Measurements from ENCODE around the gene DMD. TPM values are rescaled to one million over a fixed set of nuclear protein-coding genes. Genes with fewer than 3 reads are reported as not detected.

Gene DMD
- total and polyA plus RNA-seq, 7 donors, result 2.5 to 260 (median 183) TPM

DNA sequence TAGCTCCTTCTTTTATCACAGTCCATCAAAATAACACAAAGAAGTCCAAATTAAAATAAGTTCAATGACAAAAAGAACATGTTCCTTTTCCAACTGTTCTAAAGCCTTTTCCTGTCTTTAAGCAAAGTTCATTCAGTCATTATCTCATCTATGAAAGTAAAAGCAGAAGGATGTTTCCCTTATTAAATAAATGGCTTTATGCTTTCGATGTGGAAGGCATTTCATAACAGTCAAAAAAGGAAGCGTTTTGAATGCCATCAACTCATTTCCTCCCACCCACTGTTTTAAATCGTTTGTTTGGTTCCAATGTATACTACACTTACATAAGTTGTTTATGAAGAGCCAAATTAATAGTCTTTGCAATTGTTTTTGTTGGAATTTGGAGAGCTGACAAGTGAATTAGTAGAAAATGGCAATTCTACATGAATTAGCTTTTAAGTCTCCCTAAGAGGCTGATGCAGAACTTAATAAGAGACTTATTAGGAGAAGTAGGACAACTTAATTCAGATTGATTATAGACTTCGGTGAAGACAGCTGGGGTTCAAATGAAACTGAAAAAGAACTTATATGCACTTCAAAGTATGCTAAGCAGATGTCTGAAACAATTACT lies 1746.9 kb downstream of the DMD start:
- DNase-seq, result no peak
- no peaks in the 10 kb centered on the region for H3K9me3 ChIP-seq
- H3K36me3 ChIP-seq, result no peaks in the 10 kb centered on the region
- H3K27me3 ChIP-seq, result no peaks in the 10 kb centered on the region
- no peak overlapping the region for H3K4me3 ChIP-seq
- WGBS, 2 donors, result 28 to 68% methylated on average over 4 of the region's 4 CpGs
- H3K27ac ChIP-seq, result no peak overlapping the region
- no peaks in the 10 kb centered on the region for H3K4me1 ChIP-seq
- intact Hi-C loops (cut with DNase I), result no loop called here
- TF ChIP-seq, protein P1, sequence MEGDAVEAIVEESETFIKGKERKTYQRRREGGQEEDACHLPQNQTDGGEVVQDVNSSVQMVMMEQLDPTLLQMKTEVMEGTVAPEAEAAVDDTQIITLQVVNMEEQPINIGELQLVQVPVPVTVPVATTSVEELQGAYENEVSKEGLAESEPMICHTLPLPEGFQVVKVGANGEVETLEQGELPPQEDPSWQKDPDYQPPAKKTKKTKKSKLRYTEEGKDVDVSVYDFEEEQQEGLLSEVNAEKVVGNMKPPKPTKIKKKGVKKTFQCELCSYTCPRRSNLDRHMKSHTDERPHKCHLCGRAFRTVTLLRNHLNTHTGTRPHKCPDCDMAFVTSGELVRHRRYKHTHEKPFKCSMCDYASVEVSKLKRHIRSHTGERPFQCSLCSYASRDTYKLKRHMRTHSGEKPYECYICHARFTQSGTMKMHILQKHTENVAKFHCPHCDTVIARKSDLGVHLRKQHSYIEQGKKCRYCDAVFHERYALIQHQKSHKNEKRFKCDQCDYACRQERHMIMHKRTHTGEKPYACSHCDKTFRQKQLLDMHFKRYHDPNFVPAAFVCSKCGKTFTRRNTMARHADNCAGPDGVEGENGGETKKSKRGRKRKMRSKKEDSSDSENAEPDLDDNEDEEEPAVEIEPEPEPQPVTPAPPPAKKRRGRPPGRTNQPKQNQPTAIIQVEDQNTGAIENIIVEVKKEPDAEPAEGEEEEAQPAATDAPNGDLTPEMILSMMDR (IDR thresholded peaks at IDR 0.05), result no peak
- TF ChIP-seq EP300 (IDR thresholded peaks at IDR 0.05) (no peak), POLR2AphosphoS5 (IDR thresholded peaks at IDR 0.05) (no peak), POLR2A (IDR thresholded peaks at IDR 0.05) (no peak)

DNA sequence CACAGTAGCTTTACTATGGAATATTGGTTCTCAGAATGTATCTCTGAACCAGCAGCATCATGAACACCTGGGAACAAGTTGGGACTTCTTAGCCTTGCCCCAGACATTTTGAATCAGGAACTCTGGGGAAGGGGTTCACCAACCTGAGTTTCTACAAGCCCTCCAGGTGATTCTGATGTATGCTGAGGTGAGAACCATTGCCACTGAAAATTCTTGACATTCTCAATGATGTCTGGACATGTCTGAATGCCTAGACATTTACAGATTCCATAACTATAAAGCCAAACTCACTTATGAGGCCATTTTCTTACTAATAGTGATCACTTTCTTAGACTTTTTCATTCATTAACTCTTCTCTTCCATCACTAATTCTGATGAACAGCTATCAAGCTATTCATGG lies 1750.1 kb downstream of the DMD start:
- H3K36me3 ChIP-seq, result no peaks in the 10 kb centered on the region
- H3K9me3 ChIP-seq, result no peaks in the 10 kb centered on the region
- intact Hi-C loops (cut with DNase I), result no loop called here
- H3K27me3 ChIP-seq, result no peaks in the 10 kb centered on the region
- H3K27ac ChIP-seq, result no peak overlapping the region
- DNase-seq, result no peak
- no peak overlapping the region for H3K4me3 ChIP-seq
- no peaks in the 10 kb centered on the region for H3K4me1 ChIP-seq
- TF ChIP-seq POLR2AphosphoS5 (IDR thresholded peaks at IDR 0.05) (no peak), EP300 (IDR thresholded peaks at IDR 0.05) (no peak), POLR2A (IDR thresholded peaks at IDR 0.05) (no peak)
- TF ChIP-seq, protein P1 (IDR thresholded peaks at IDR 0.05), result no peak

DNA sequence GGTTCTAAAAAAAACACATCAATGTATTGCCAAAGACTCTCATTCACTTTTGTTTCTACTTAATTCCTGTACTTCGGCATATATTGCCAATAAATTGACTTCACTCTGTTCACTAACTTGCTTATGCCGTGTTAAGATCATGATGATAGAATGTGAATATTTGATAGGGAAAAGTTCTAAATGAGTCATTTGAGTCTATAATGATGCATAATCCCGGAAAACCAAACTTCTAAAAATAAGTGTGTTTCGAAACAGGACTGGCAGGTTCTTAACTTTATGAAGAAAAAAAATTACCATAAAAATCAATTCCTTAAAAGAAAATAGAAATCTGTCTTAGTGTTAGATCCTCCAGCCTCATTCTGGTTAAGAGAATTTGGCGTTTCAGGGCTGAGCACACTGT lies 1752.0 kb downstream of the DMD start:
- DNase-seq, result no peak
- Histone ChIP-seq H3K9me3 (no peaks in the 10 kb centered on the region), H3K4me3 (no peak overlapping the region), H3K27ac (no peak overlapping the region), H3K4me1 (no peaks in the 10 kb centered on the region), H3K36me3 (no peaks in the 10 kb centered on the region), H3K27me3 (no peaks in the 10 kb centered on the region)
- intact Hi-C loops (cut with DNase I), result no loop called here
- 85 to 89% methylated on average over 5 of the region's 5 CpGs for WGBS, 2 donors
- TF ChIP-seq, protein P1 (IDR thresholded peaks at IDR 0.05), result no peak
- TF ChIP-seq POLR2AphosphoS5 (IDR thresholded peaks at IDR 0.05), result no peak
- no peak for TF ChIP-seq POLR2A (IDR thresholded peaks at IDR 0.05)
- no peak for TF ChIP-seq EP300 (IDR thresholded peaks at IDR 0.05)

DNA sequence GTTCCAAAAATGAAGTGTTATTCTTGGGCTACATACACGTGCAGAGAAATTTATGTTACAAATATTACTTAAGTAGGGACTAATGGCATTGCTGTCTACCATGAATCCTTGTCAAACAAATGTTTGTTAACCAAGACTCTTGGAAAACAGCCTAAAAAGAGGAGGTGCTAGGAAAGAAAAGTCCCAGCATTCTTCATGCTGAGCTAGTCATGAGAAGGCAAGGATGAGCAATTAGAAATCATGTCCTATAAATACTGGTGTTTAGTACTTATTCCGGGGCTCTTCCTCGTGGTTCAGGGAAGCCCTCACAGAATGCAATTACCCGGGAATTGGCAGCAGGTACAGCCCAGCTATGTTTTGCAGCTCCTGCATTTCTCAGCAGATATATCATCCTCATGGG lies 1761.4 kb downstream of the DMD start:
- H3K27ac ChIP-seq, result no peak overlapping the region
- H3K27me3 ChIP-seq, result no peaks in the 10 kb centered on the region
- intact Hi-C loops (cut with DNase I), result no loop called here
- 67 to 81% methylated on average over 4 of the region's 4 CpGs for WGBS, 2 donors
- no peak overlapping the region for H3K4me3 ChIP-seq
- H3K36me3 ChIP-seq, result no peaks in the 10 kb centered on the region
- TF ChIP-seq, protein P1 (IDR thresholded peaks at IDR 0.05), result no peak
- TF ChIP-seq POLR2A (IDR thresholded peaks at IDR 0.05), result no peak
- no peak for TF ChIP-seq EP300 (IDR thresholded peaks at IDR 0.05)
- TF ChIP-seq POLR2AphosphoS5 (IDR thresholded peaks at IDR 0.05), result no peak
- no peaks in the 10 kb centered on the region for H3K9me3 ChIP-seq
- peaks cover 0 to 10% (median 2%) of the 10 kb centered on the region in 4 donors for H3K4me1 ChIP-seq
- no peak for DNase-seq

DNA sequence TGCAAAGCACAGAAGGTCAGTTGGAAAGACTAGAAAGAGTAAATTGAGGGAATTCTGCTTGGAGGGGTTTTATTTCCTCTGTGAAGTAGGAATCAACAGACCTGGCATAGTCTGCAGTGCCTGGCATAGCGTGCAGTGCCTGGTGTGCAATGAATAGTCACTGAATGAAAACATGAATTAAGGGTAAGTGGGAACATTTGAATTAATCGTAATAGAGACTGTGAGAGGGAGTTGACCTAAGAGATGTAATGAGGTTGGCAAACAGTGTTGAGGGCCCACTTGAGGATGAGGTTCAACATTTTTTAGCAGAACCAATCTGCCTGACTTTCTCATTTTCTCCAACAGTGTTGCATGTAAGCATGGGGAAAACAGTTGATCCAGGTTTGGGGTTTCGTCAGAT lies 1762.3 kb downstream of the DMD start:
- Histone ChIP-seq H3K4me3 (no peak overlapping the region), H3K9me3 (no peaks in the 10 kb centered on the region), H3K27ac (no peak overlapping the region), H3K36me3 (no peaks in the 10 kb centered on the region), H3K4me1 (peaks cover 0 to 10% (median 2%) of the 10 kb centered on the region in 4 donors), H3K27me3 (no peaks in the 10 kb centered on the region)
- TF ChIP-seq EP300 (IDR thresholded peaks at IDR 0.05) (no peak), POLR2AphosphoS5 (IDR thresholded peaks at IDR 0.05) (no peak), POLR2A (IDR thresholded peaks at IDR 0.05) (no peak)
- TF ChIP-seq, protein P1 (IDR thresholded peaks at IDR 0.05), result no peak
- DNase-seq, result no peak
- intact Hi-C loops (cut with DNase I), result no loop called here
- WGBS, 2 donors, result 91 to 92% methylated on average over 3 of the region's 3 CpGs

Measured in sigmoid colon (tissue), 7 donors.